Measurements from ENCODE around the gene RSPH9.

RSPH9 gene

DNA sequence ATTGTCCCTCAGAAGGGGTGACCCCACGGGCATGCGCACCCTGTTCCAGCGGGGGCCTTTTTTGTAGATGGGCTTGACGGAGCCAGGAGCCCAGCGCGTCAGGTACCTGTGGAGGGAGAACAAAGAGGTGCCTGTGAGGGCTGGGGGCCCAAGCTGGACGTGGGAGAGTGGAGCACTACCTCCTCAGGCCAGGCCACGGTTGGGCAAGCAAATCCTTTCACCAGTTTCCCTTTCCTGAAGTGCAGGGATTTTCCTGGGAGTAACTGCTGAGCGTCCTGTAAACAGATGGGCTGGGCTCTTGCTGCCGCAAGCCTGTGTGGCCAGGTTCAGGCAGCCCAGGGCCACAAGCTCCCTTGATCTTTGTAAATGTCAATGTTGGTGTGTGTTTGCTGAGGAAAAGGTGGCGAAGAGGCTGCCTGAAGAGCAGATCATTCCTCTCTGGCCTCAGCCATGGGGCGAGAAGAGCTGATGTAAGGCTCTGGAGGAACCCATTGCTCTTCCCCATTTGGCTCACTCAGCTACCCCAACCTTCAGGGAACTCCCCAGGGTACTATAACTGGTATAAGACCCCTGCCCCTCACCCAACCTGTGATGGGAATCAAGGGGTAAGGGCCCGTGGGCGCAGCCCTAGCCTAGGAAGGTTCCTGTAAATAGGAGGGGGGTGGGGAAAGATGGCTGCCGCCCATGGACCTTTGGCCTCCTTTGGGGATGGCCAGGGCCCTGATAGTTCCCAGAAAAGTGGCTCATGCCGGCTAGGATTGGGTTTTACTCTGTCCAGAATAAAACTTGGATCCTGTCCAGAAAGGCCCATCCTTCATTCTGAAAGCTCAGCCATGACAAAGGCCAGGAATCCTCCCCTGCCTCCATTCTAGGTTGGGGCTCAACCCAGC is 27.2 kb downstream of the RSPH9 start:
- Histone ChIP-seq H3K4me1 (ENCODE audit: control insufficient read depth, insufficient read depth, low read length) (peaks cover 53% of the 10 kb centered on the region), H3K9me3 (ENCODE audit: control insufficient read depth, low read length) (no peaks in the 10 kb centered on the region), H3K4me3 (ENCODE audit: low read length) (no peak overlapping the region), H3K9ac (ENCODE audit: low read length) (peak overlapping the region; percentile 48), H3K36me3 (ENCODE audit: control insufficient read depth, insufficient read depth, low read length) (peaks cover 32% of the 10 kb centered on the region), H3K27me3 (ENCODE audit: control insufficient read depth, insufficient read depth, low read length) (no peaks in the 10 kb centered on the region)

DNA sequence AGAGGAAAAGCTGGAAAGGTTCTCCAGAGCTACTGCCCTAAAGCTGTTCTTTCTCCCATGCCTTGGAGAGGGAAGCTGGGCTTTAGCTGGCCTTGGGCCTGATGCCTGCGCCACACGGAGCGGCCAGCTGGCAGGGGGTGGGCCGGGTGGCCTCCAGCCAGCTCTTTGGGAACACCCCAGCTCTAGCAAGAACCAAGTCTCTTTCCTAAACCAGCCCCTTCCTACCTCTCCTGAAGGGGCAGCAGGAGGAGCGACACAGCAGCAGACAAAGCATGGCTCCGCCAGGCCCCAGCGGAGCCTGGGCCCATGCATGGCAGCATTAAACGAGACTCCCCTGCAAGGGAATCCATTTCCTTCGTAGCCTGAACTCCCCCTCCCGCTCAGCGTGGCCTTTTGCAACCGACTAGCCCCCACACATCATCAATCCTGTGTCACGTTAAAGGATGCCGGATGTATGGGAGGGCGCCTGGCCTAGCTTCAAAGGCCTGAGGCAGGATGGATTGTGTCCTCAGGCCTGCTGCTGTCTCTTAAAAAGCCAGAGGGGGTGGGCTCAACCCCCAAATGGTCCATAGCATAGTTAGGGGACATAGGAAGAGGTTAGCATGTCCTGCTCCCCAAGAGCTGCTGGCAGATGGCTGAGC is 28.7 kb downstream of the RSPH9 start:
- H3K9ac ChIP-seq (ENCODE audit: low read length): no peak overlapping the region
- no peaks in the 10 kb centered on the region for H3K27me3 ChIP-seq (ENCODE audit: control insufficient read depth, insufficient read depth, low read length)
- peaks cover 37% of the 10 kb centered on the region for H3K36me3 ChIP-seq (ENCODE audit: control insufficient read depth, insufficient read depth, low read length)
- no peak overlapping the region for H3K4me3 ChIP-seq (ENCODE audit: low read length)
- no peaks in the 10 kb centered on the region for H3K9me3 ChIP-seq (ENCODE audit: control insufficient read depth, low read length)
- peaks cover 38% of the 10 kb centered on the region for H3K4me1 ChIP-seq (ENCODE audit: control insufficient read depth, insufficient read depth, low read length)

- Histone ChIP-seq H3K9me3 (ENCODE audit: control insufficient read depth, low read length) (no peaks in the 10 kb centered on the region), H3K36me3 (ENCODE audit: control insufficient read depth, insufficient read depth, low read length) (peaks cover 37% of the 10 kb centered on the region), H3K9ac (ENCODE audit: low read length) (no peak overlapping the region), H3K4me3 (ENCODE audit: low read length) (no peak overlapping the region), H3K4me1 (ENCODE audit: control insufficient read depth, insufficient read depth, low read length) (peaks cover 31% of the 10 kb centered on the region), H3K27me3 (ENCODE audit: control insufficient read depth, insufficient read depth, low read length) (no peaks in the 10 kb centered on the region)
Measured at GRCh38 chr6:43674291-43674690, 29.5 kb downstream of the RSPH9 start.

- H3K27me3 ChIP-seq (ENCODE audit: control insufficient read depth, insufficient read depth, low read length): no peaks in the 10 kb centered on the region
- H3K9me3 ChIP-seq (ENCODE audit: control insufficient read depth, low read length): no peaks in the 10 kb centered on the region
- no peak overlapping the region for H3K4me3 ChIP-seq (ENCODE audit: low read length)
- H3K9ac ChIP-seq (ENCODE audit: low read length): no peak overlapping the region
- peaks cover 37% of the 10 kb centered on the region for H3K36me3 ChIP-seq (ENCODE audit: control insufficient read depth, insufficient read depth, low read length)
- peaks cover 25% of the 10 kb centered on the region for H3K4me1 ChIP-seq (ENCODE audit: control insufficient read depth, insufficient read depth, low read length)
Measured at GRCh38 chr6:43674921-43675320, 30.1 kb downstream of the RSPH9 start.

DNA sequence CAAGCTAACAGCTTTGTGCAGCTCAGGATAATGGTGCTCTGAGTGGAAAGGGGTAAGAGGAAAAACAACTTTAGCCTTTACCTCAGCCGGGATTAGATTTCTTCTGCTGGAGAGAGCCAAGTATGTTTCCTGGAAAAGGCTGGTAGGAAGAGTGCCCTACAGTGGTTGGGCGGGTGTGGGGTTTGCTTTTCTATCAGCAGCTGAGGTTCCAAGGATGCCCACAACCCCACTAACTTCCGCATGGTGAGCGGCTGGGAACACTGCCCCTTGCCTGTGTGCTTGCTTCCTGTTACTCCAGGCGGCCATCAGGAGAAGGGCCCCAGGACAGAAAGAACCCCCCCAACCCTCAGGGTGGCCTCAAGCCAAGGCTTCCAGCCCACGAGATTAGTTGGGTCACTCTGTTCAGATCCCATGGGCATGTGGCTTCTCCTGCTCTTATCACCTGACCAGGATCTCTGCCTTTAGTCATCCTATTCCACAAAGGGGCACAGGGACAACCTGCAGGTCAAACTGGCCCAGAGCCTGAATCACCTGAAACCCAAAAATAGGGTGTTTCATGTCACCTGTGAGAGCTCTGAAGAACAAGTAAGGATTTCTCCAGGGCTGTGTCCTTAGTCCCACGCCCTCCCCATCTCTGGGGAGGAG is 32.2 kb downstream of the RSPH9 start:
- Histone ChIP-seq H3K4me3 (ENCODE audit: low read length) (no peak overlapping the region), H3K9me3 (ENCODE audit: control insufficient read depth, low read length) (no peaks in the 10 kb centered on the region), H3K4me1 (ENCODE audit: control insufficient read depth, insufficient read depth, low read length) (peaks cover 12% of the 10 kb centered on the region), H3K27me3 (ENCODE audit: control insufficient read depth, insufficient read depth, low read length) (no peaks in the 10 kb centered on the region), H3K9ac (ENCODE audit: low read length) (no peak overlapping the region), H3K36me3 (ENCODE audit: control insufficient read depth, insufficient read depth, low read length) (peaks cover 31% of the 10 kb centered on the region)

- Histone ChIP-seq H3K36me3 (ENCODE audit: control insufficient read depth, insufficient read depth, low read length) (peaks cover 31% of the 10 kb centered on the region), H3K27me3 (ENCODE audit: control insufficient read depth, insufficient read depth, low read length) (no peaks in the 10 kb centered on the region), H3K9ac (ENCODE audit: low read length) (no peak overlapping the region), H3K4me3 (ENCODE audit: low read length) (no peak overlapping the region), H3K9me3 (ENCODE audit: control insufficient read depth, low read length) (no peaks in the 10 kb centered on the region), H3K4me1 (ENCODE audit: control insufficient read depth, insufficient read depth, low read length) (peaks cover 10% of the 10 kb centered on the region)
Measured at GRCh38 chr6:43677759-43678158, 32.9 kb downstream of the RSPH9 start.

DNA sequence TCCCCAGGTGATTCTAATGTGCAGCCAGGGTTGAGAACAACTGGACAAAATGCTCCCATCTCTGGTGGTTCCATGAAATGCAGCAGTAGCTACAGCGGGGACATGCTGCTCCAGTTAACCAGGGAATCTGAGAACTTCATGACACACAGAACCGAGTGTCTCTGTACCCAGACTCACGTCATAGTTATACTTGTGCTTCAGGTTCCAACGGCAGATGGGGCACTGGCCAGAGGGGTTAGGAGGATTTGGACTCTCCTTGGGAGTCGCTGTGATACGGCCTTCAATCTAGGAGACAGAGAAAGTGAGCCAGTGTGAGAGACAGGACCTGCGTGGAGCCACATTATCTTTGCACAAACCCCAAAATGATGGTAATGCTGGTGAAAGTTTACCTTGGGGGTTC is 33.5 kb downstream of the RSPH9 start:
- Histone ChIP-seq H3K27me3 (ENCODE audit: control insufficient read depth, insufficient read depth, low read length) (no peaks in the 10 kb centered on the region), H3K9me3 (ENCODE audit: control insufficient read depth, low read length) (no peaks in the 10 kb centered on the region), H3K4me3 (ENCODE audit: low read length) (no peak overlapping the region), H3K4me1 (ENCODE audit: control insufficient read depth, insufficient read depth, low read length) (peaks cover 10% of the 10 kb centered on the region), H3K36me3 (ENCODE audit: control insufficient read depth, insufficient read depth, low read length) (peaks cover 31% of the 10 kb centered on the region), H3K9ac (ENCODE audit: low read length) (no peak overlapping the region)

GRCh38 chr6:43679057-43679456 is 34.2 kb downstream of the RSPH9 start:
- no peaks in the 10 kb centered on the region for H3K27me3 ChIP-seq (ENCODE audit: control insufficient read depth, insufficient read depth, low read length)
- no peak overlapping the region for H3K4me3 ChIP-seq (ENCODE audit: low read length)
- H3K36me3 ChIP-seq (ENCODE audit: control insufficient read depth, insufficient read depth, low read length): peaks cover 26% of the 10 kb centered on the region
- no peaks in the 10 kb centered on the region for H3K9me3 ChIP-seq (ENCODE audit: control insufficient read depth, low read length)
- H3K9ac ChIP-seq (ENCODE audit: low read length): no peak overlapping the region
- peaks cover 11% of the 10 kb centered on the region for H3K4me1 ChIP-seq (ENCODE audit: control insufficient read depth, insufficient read depth, low read length)

DNA sequence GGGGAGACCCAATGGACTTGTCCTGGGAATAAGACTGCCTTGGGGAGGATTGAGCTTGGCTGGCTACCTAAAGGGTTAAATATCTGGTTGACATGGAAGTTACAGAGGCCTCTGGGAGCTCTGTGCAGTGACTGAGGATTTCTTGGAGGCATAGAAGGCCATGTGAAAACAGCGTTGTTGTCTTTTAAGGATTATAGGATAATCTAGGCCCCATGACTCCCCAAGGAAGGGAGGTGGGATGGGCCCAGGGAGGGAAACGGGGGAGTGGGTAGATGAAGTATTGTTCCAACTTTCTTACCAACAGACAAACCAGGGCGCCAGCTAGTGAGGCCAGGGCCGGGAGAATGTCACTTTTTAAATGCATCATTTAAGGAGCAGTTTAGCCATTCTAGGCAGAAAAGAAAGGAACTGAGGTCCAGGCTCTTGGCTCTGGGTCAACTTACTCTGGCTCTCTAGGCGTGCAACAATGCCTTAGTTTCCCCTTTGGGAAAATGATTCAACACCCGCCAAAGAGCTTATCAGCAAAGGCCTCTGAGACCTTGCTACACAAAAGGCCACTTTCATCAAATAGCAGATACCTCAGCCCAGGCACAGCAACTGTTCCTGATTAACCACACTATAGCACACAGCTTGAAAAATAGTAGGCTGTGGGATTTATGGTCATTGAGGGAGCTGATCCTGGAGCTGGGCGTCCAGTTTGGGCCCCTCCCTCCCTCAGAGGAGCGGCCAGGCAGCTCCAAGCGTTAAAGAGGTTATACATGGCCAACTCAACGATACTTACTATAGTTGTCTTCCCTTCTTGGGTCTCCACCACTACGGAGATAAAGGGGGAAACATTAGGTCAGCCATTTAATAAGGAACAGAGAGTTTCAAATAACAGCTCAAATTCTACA is 35.7 kb downstream of the RSPH9 start:
- no peaks in the 10 kb centered on the region for H3K27me3 ChIP-seq (ENCODE audit: control insufficient read depth, insufficient read depth, low read length)
- no peak overlapping the region for H3K9ac ChIP-seq (ENCODE audit: low read length)
- H3K9me3 ChIP-seq (ENCODE audit: control insufficient read depth, low read length): no peaks in the 10 kb centered on the region
- peaks cover 18% of the 10 kb centered on the region for H3K36me3 ChIP-seq (ENCODE audit: control insufficient read depth, insufficient read depth, low read length)
- H3K4me3 ChIP-seq (ENCODE audit: low read length): no peak overlapping the region
- peaks cover 15% of the 10 kb centered on the region for H3K4me1 ChIP-seq (ENCODE audit: control insufficient read depth, insufficient read depth, low read length)

DNA sequence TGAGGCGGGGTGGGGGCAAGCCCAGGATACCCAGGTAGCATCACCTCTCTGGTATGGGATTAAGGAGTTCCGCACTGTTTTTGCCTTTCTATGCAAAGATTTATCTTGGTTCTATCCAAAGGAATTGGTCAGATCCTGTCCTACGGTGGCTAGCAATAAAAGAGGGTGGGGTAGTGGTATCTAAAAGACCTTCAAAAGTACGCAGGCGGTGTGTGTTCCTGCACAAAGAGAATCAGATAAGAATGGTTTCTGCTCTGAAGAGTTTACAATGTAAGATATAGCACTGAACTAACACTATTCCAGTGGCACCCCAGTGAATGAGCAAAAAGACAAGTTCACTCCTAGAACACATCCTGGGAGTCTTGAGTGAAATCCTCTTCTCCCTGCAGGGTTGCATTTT is 36.5 kb downstream of the RSPH9 start:
- Histone ChIP-seq H3K27me3 (ENCODE audit: control insufficient read depth, insufficient read depth, low read length) (no peaks in the 10 kb centered on the region), H3K9me3 (ENCODE audit: control insufficient read depth, low read length) (no peaks in the 10 kb centered on the region), H3K36me3 (ENCODE audit: control insufficient read depth, insufficient read depth, low read length) (peaks cover 16% of the 10 kb centered on the region), H3K4me3 (ENCODE audit: low read length) (no peak overlapping the region), H3K4me1 (ENCODE audit: control insufficient read depth, insufficient read depth, low read length) (peaks cover 15% of the 10 kb centered on the region), H3K9ac (ENCODE audit: low read length) (no peak overlapping the region)

- Histone ChIP-seq H3K4me3 (ENCODE audit: low read length) (no peak overlapping the region), H3K4me1 (ENCODE audit: control insufficient read depth, insufficient read depth, low read length) (peaks cover 20% of the 10 kb centered on the region)
Measured at GRCh38 chr6:43682724-43683429, 38.0 kb downstream of the RSPH9 start.

More at GRCh38 chr6:43682724-43683429, 38.0 kb downstream of the RSPH9 start:
- Histone ChIP-seq H3K27me3 (ENCODE audit: control insufficient read depth, insufficient read depth, low read length) (no peaks in the 10 kb centered on the region), H3K9me3 (ENCODE audit: control insufficient read depth, low read length) (no peaks in the 10 kb centered on the region), H3K9ac (ENCODE audit: low read length) (no peak overlapping the region), H3K36me3 (ENCODE audit: control insufficient read depth, insufficient read depth, low read length) (peaks cover 4% of the 10 kb centered on the region)
